Spleen (tissue), 7 donors: Measurements from ENCODE around the gene TOP2B.

ENCODE experiments used
- CTCF ChIP-seq, 11 experiments: fragments of 200-600 bp in 7 of 11; fragments of 450-650 bp in 4 of 11; sonication (generic) in 4 of 11; IDR thresholded peaks in 8 of 11; conservative IDR thresholded peaks in 3 of 11; 1 replicate in 7 of 11; 2 replicates in 4 of 11; pipeline versions ENCODE4 v1.4.0 to v1.8.0; 2016 to 2021; ENCODE audit warnings: antibody characterized with exemption in 11 of 11, inconsistent platforms in 4 of 11, mild to moderate bottlenecking in 1 of 11
- POLR2A ChIP-seq, 3 donors: fragments of 450-650 bp; IDR thresholded peaks; one replicate each; pipeline ENCODE4 v1.5.1; 2017; ENCODE audit warnings: antibody characterized with exemption in 3 of 3, mild to moderate bottlenecking in 1 of 3
- POLR2AphosphoS5 ChIP-seq, 3 donors: sonication (generic); formaldehyde crosslinking; IDR thresholded peaks; one replicate each; pipeline ENCODE4 v1.5.1; 2017; ENCODE audit warnings: antibody characterized with exemption in 3 of 3
- donor health status: DM: no; HTN: no; CAD: no; lungs with moderate emphysema.
- donor health status: DM: no; HTN: no; CAD: no.
- donor health status: DM: no; HTN: no; CAD: no.

- TF ChIP-seq CTCF (IDR thresholded peaks at IDR 0.05 in 8 of 11, conservative IDR thresholded peaks at IDR 0.05 in 3 of 11) (no peak), POLR2A (IDR thresholded peaks at IDR 0.05) (no peak), POLR2AphosphoS5 (IDR thresholded peaks at IDR 0.05) (no peak)
Measured at GRCh38 chr3:25695731-25696420, 31.2 kb upstream of the TOP2B start.
